K562 (cell line): ENCODE data around the gene GTF2H4. TPM values are rescaled to one million over a fixed set of nuclear protein-coding genes. Genes with fewer than 3 reads are reported as not detected.

ENCODE experiments used
- ATAC-seq: fragments of 200-7000 bp; cut with Tn5 transposase; 3 replicates; pipeline ENCODE4 v1.9.1; 2020; ENCODE audit warnings: moderate library complexity
- BruUV-seq: library from RNA; stranded (reverse); fragments of 400-500 nt; replicated peaks from 2 replicates; lab custom pipeline; 2021; lab: Mats Ljungman, UMichigan
- CTCF ChIA-PET: fragments of 300-600 bp; formaldehyde crosslinking; extraction: SDS; loops from one replicate; lab custom pipeline; 2021; ENCODE audit warnings: low intra/inter-chr PET ratio; lab: Yijun Ruan, JAX
- POLR2A ChIA-PET: fragments of 300-600, 350-650 bp; sonication (Branson Sonifier 250); formaldehyde crosslinking; extraction: SDS; loops from one replicate; lab custom pipeline; 2021; ENCODE audit warnings: antibody characterized with exemption, inconsistent platforms; lab: Yijun Ruan, JAX
- DNase-seq, 4 experiments: peaks; one replicate each; pipeline versions ENCODE4 v3.0.0 to v3.0.0-alpha.2; 2011 to 2018; ENCODE audit warnings: low spot score in 3 of 4, mixed read lengths in 3 of 4; ENCODE audit errors: extremely low read depth in 1 of 4
- FAIRE-seq: peaks from 2 replicates; lab custom pipeline; 2011; peaks lifted over from hg19 to GRCh38; lab: Jason Lieb, UNC
- H2AFZ ChIP-seq: 2 replicates; pipeline ENCODE4 v1.6.0; 2011; ENCODE audit warnings: low read depth, low read length, control low read depth, inconsistent platforms
- H3K27ac ChIP-seq: fragments of 200-600 bp; 3 replicates; pipeline ENCODE4 v1.8.0; 2011; ENCODE audit warnings: low read depth, mild to moderate bottlenecking, control low read depth, inconsistent platforms, low read length, moderate library complexity, mixed read lengths; ENCODE audit errors: extremely low read depth
- H3K27me3 ChIP-seq, 2 experiments: fragments of 300-600 bp in 1 of 2; 2 replicates in 1 of 2; 3 replicates in 1 of 2; pipeline versions ENCODE4 v1.6.0 to v1.8.0; 2011; ENCODE audit warnings: inconsistent platforms in 2 of 2, low read length in 2 of 2, mild to moderate bottlenecking in 1 of 2, mixed read lengths in 1 of 2, moderate library complexity in 1 of 2; ENCODE audit not compliant: control insufficient read depth in 2 of 2, insufficient read depth in 2 of 2
- H3K36me3 ChIP-seq: fragments of 300-600 bp; 3 replicates; pipeline ENCODE4 v1.8.0; 2011; ENCODE audit warnings: mild to moderate bottlenecking, low read length, inconsistent platforms; ENCODE audit not compliant: control insufficient read depth, insufficient read depth
- H3K4me1 ChIP-seq, 2 experiments: fragments of 200-600 bp in 1 of 2; replicated peaks in 1 of 2; 2 replicates in 1 of 2; 3 replicates in 1 of 2; pipeline versions ENCODE4 v1.5.1 to v1.8.0; 2011; ENCODE audit warnings: inconsistent platforms in 2 of 2, low read length in 2 of 2, mild to moderate bottlenecking in 1 of 2, mixed read lengths in 1 of 2, moderate library complexity in 1 of 2; ENCODE audit not compliant: control insufficient read depth in 2 of 2, insufficient read depth in 2 of 2
- H3K4me2 ChIP-seq: 2 replicates; pipeline ENCODE4 v1.6.1; 2011; ENCODE audit warnings: low read length, control low read depth, inconsistent platforms, mixed read lengths; ENCODE audit not compliant: insufficient read depth
- H3K4me3 ChIP-seq: fragments of 200-600 bp; sonication (generic), shearing (Covaris generic); 2 replicates; pipeline ENCODE4 v1.5.1; 2016; ENCODE audit warnings: control low read depth, inconsistent platforms
- H3K79me2 ChIP-seq: fragments of 200-600 bp; 3 replicates; pipeline ENCODE4 v1.8.0; 2011; ENCODE audit warnings: low read length, inconsistent platforms; ENCODE audit not compliant: control insufficient read depth, insufficient read depth
- H3K9ac ChIP-seq, 2 experiments: 2 replicates each; pipeline versions ENCODE4 v1.6.0 to v1.6.1; 2011; ENCODE audit warnings: low read depth in 2 of 2, low read length in 2 of 2, control low read depth in 1 of 2, inconsistent platforms in 1 of 2, mild to moderate bottlenecking in 1 of 2, mixed read lengths in 1 of 2; ENCODE audit not compliant: insufficient read depth in 1 of 2
- H3K9me1 ChIP-seq: one replicate; pipeline ENCODE4 v1.6.0; 2011; ENCODE audit warnings: inconsistent platforms, mild to moderate bottlenecking, low read length, moderate library complexity; ENCODE audit not compliant: control insufficient read depth, insufficient read depth
- H3K9me3 ChIP-seq: replicated peaks from 2 replicates; pipeline ENCODE4 v1.5.1; 2011; ENCODE audit warnings: low read depth, low read length, inconsistent platforms; ENCODE audit not compliant: control insufficient read depth, insufficient read depth
- H4K20me1 ChIP-seq: replicated peaks from 2 replicates; pipeline ENCODE4 v1.6.1; 2011; ENCODE audit warnings: low read length, inconsistent platforms, mixed read lengths; ENCODE audit not compliant: control insufficient read depth, insufficient read depth
- KAT2B ChIP-seq: IDR thresholded peaks from one replicate; pipeline ENCODE4 v1.6.1; 2012; ENCODE audit warnings: low read depth, mild to moderate bottlenecking, control low read depth, inconsistent platforms, low read length, moderate library complexity
- KAT7 ChIP-seq: sonication (generic); formaldehyde crosslinking; IDR thresholded peaks from 2 replicates; pipeline ENCODE4 v1.8.0; 2022; ENCODE audit warnings: missing genetic modification reagents, mild to moderate bottlenecking, borderline replicate concordance
- SIRT6 ChIP-seq: IDR thresholded peaks from one replicate; pipeline ENCODE4 v1.6.1; 2012; ENCODE audit warnings: low read depth, mild to moderate bottlenecking, control low read depth, inconsistent platforms, low read length, moderate library complexity
- ZBTB8A ChIP-seq: fragments of 450-650 bp; IDR thresholded peaks from 2 replicates; pipeline ENCODE4 v1.6.1; 2018; ENCODE audit warnings: mild to moderate bottlenecking, moderate library complexity; ENCODE audit not compliant: partially characterized antibody
- ZNF165 ChIP-seq: fragments of 250-450 bp; sonication (Bioruptor Pico); IDR thresholded peaks from 2 replicates; pipeline ENCODE4 v1.4.0; 2020; ENCODE audit warnings: borderline replicate concordance
- ZNF407 ChIP-seq: fragments of 450-650 bp; IDR thresholded peaks from 2 replicates; pipeline ENCODE4 v1.6.1; 2016; ENCODE audit warnings: low read depth
- WGBS: fragments of 100-300 bp; shearing (Covaris generic); methylation state at CpG from one replicate; pipeline ENCODE4 v1.1.6; 2016; ENCODE audit warnings: low coverage, mixed read lengths; ENCODE audit not compliant: insufficient coverage; ENCODE audit errors: missing lambda C conversion rate; 5-methylcytosine and 5-hydroxymethylcytosine counted together
- in situ Hi-C: fragments of 300-500 bp; cut with MboI; formaldehyde crosslinking; loops from 4 replicates; pipeline ENCODE4 v1.15.0; 2018; ENCODE audit warnings: inconsistent platforms, mixed read lengths
- intact Hi-C: fragments of 100-400 bp; cut with micrococcal nuclease; formaldehyde crosslinking; loops from 2 replicates; pipeline ENCODE4 v1.14.2; 2022
- polyA plus RNA-seq, 8 experiments: library from polyadenylated mRNA; depleted of rRNA in 4 of 8; stranded (reverse) in 5 of 8; unstranded in 3 of 8; fragments of >200 nt; fragmentation: Nextera tagmentation in 2 of 8; fragmentation: Illumina TruSeq in 1 of 8; extraction: Ambion mirVana in 2 of 8; extraction: Trizol in 1 of 8; gene quantifications; 2 replicates each; pipeline versions ENCODE4 v1.2.1 to v1.2.3, GENCODE V29; 2011 to 2014; ENCODE audit warnings: inconsistent platforms in 1 of 8, missing spikeins in 1 of 8
- total RNA-seq, 7 experiments: library from RNA; depleted of rRNA in 6 of 7; stranded (reverse); fragments of >200 nt in 6 of 7; fragmentation: Illumina TruSeq in 2 of 7; extraction: Trizol in 2 of 7; gene quantifications; 2 replicates each; pipeline versions ENCODE4 v1.2.1 to v1.2.3, GENCODE V29; 2011 to 2021; ENCODE audit warnings: low replicate concordance in 1 of 7
- TF ChIP-seq, protein P1 (sequence below): fragments of 250-450 bp; sonication (Bioruptor Pico); IDR thresholded peaks from 2 replicates; pipeline ENCODE4 v1.8.0; 2021; ENCODE audit warnings: moderate library complexity, mild to moderate bottlenecking, inconsistent platforms
- TF ChIP-seq, protein P2 (sequence below): fragments of 200-800 bp; sonication (Bioruptor generic); IDR thresholded peaks from 2 replicates; pipeline ENCODE4 v1.6.1; 2017; ENCODE audit warnings: missing genetic modification characterization, missing compliant biosample characterization
- TF ChIP-seq, protein P3 (sequence below): fragments of 250-450 bp; sonication (Bioruptor Pico); IDR thresholded peaks from 2 replicates; pipeline ENCODE4 v1.8.0; 2021; ENCODE audit warnings: mild to moderate bottlenecking, moderate library complexity

The GTF2H4 gene
- total and polyA plus RNA-seq, 9 of the 15 experiments (the other 6 are each of a cell fraction or from before 2014, with no cell fraction given), result 3.6 to 86.1 (median 39.6) TPM

DNA sequence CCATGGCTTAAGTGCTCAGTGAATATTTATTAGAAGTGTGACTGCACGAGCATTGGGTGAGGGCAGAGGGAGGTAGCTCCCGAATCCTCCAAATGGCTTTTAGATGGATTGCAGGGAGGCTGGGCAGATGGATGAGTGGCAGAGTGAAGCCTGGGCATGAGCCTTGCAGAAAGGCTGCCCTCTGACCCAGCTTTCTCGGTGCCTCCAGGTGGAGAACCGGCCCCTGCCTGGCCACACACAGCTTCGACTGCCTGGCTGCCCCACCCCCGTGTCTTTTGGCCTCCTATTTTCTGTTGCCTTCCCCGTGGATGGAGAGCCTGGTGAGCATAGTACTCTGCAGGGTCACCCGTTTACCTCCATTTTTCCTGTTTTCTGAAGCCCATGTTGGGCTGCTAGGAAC lies 9.5 kb downstream of the GTF2H4 start:
- DNase-seq (no peak), ATAC-seq (no peak), FAIRE-seq (no peak)
- Histone ChIP-seq H3K4me1 (peaks cover 15 to 28% of the 10 kb centered on the region in 2 experiments), H3K4me3 (no peak overlapping the region), H2AFZ (no peak overlapping the region), H3K27ac (no peak overlapping the region), H3K9me1 (no peaks in the 10 kb centered on the region), H3K36me3 (peaks cover 78% of the 10 kb centered on the region; the same call in 2 of the 3 replicates), H3K27me3 (no peaks in the 10 kb centered on the region), H4K20me1 (no peaks in the 10 kb centered on the region), H3K79me2 (peaks cover 8% of the 10 kb centered on the region; the same call in 2 of the 3 replicates), H3K4me2 (no peak overlapping the region), H3K9me3 (no peaks in the 10 kb centered on the region), H3K9ac (no peak overlapping the region)
- ChIA-PET POLR2A (interaction anchor here (0.6 to 1.8 kb wide), 6 partner anchors 17 to 227 kb away, joined by 3 to 5 read pairs (median 3); no protein-coding TSS in a partner anchor), CTCF (no interaction called here)
- in situ Hi-C loops (loop anchor here (5.0 to 10.0 kb wide), 2 partner anchors 160 to 457 kb away; no protein-coding TSS in a partner anchor), intact Hi-C loops (no loop called here)
- 80% methylated on average over 8 of the region's 8 CpGs for WGBS
- no TSS peak for BruUV-seq
- TF ChIP-seq ZBTB8A (no peak), KAT7 (CRISPR knock-in tag) (no peak), KAT2B (no peak), ZNF407 (no peak), SIRT6 (no peak), ZNF165 (CRISPR knock-in tag) (no peak)
- TF ChIP-seq, protein P1, sequence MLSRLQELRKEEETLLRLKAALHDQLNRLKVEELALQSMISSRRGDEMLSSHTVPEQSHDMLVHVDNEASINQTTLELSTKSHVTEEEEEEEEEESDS (CRISPR knock-in tag), result no peak
- TF ChIP-seq, protein P2, sequence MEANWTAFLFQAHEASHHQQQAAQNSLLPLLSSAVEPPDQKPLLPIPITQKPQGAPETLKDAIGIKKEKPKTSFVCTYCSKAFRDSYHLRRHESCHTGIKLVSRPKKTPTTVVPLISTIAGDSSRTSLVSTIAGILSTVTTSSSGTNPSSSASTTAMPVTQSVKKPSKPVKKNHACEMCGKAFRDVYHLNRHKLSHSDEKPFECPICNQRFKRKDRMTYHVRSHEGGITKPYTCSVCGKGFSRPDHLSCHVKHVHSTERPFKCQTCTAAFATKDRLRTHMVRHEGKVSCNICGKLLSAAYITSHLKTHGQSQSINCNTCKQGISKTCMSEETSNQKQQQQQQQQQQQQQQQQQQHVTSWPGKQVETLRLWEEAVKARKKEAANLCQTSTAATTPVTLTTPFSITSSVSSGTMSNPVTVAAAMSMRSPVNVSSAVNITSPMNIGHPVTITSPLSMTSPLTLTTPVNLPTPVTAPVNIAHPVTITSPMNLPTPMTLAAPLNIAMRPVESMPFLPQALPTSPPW, result no peak
- TF ChIP-seq, protein P3, sequence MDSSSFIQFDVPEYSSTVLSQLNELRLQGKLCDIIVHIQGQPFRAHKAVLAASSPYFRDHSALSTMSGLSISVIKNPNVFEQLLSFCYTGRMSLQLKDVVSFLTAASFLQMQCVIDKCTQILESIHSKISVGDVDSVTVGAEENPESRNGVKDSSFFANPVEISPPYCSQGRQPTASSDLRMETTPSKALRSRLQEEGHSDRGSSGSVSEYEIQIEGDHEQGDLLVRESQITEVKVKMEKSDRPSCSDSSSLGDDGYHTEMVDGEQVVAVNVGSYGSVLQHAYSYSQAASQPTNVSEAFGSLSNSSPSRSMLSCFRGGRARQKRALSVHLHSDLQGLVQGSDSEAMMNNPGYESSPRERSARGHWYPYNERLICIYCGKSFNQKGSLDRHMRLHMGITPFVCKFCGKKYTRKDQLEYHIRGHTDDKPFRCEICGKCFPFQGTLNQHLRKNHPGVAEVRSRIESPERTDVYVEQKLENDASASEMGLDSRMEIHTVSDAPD (CRISPR knock-in tag), result no peak
